ENCODE data around the gene ST3GAL3.

Gene ST3GAL3

GRCh38 chr1:43764581-43764980, 57.2 kb downstream of the ST3GAL3 start:
- ChIA-PET POLR2A (no interaction called here), CTCF (interaction anchor here (0.5 to 14.2 kb wide), 28 partner anchors 9 to 284 kb away, joined by 3 to 247 read pairs (median 4); partner anchors contain the start of gene ARTN)
- Histone ChIP-seq H3K9me3 (ENCODE audit: control extremely low read depth in 1 of 5, control insufficient read depth in 4 of 5, insufficient read depth in 2 of 5, low read depth in 1 of 5, low read length in 4 of 5) (no peaks in the 10 kb centered on the region), H3K4me3 (ENCODE audit: control insufficient read depth in 1 of 7, extremely low read depth in 1 of 7, insufficient read depth in 4 of 7, low read depth in 2 of 7, low read length in 6 of 7) (no peak overlapping the region), H3K4me1 (ENCODE audit: control extremely low read depth in 1 of 4, control insufficient read depth in 4 of 4, insufficient read depth in 4 of 4, low read length in 3 of 4) (peaks cover 0 to 12% (median 6%) of the 10 kb centered on the region in 4 experiments), H3K36me3 (ENCODE audit: control insufficient read depth in 4 of 4, insufficient read depth in 4 of 4, low read length in 3 of 4) (no peaks in the 10 kb centered on the region), H3K27ac (ENCODE audit: insufficient read depth in 1 of 2, low read depth in 1 of 2, low read length in 2 of 2, poor library complexity in 1 of 2, severe bottlenecking in 2 of 2) (no peak overlapping the region), H3K27me3 (replicated peaks in 2 of 5; ENCODE audit: control insufficient read depth in 4 of 5, insufficient read depth in 5 of 5, low read length in 4 of 5) (no peaks in the 10 kb centered on the region)
- DNase-seq, result no peak
- 94% methylated on average over 4 of the region's 6 CpGs for WGBS (ENCODE audit: insufficient coverage)

GRCh38 chr1:43766086-43766784, 58.9 kb downstream of the ST3GAL3 start:
- Histone ChIP-seq H3K27me3 (replicated peaks in 2 of 5; ENCODE audit: control insufficient read depth in 4 of 5, insufficient read depth in 5 of 5, low read length in 4 of 5) (no peaks in the 10 kb centered on the region), H3K36me3 (ENCODE audit: control insufficient read depth in 4 of 4, insufficient read depth in 4 of 4, low read length in 3 of 4) (no peaks in the 10 kb centered on the region), H3K4me1 (ENCODE audit: control extremely low read depth in 1 of 4, control insufficient read depth in 4 of 4, insufficient read depth in 4 of 4, low read length in 3 of 4) (peaks cover 0 to 12% (median 7%) of the 10 kb centered on the region in 4 experiments), H3K27ac (ENCODE audit: insufficient read depth in 1 of 2, low read depth in 1 of 2, low read length in 2 of 2, poor library complexity in 1 of 2, severe bottlenecking in 2 of 2) (no peak overlapping the region), H3K4me3 (ENCODE audit: control insufficient read depth in 1 of 7, extremely low read depth in 1 of 7, insufficient read depth in 4 of 7, low read depth in 2 of 7, low read length in 6 of 7) (no peak overlapping the region), H3K9me3 (ENCODE audit: control extremely low read depth in 1 of 5, control insufficient read depth in 4 of 5, insufficient read depth in 2 of 5, low read depth in 1 of 5, low read length in 4 of 5) (no peaks in the 10 kb centered on the region)
- 78% methylated on average over 8 of the region's 8 CpGs for WGBS (ENCODE audit: insufficient coverage)
- DNase-seq, result no peak
- ChIA-PET CTCF (interaction anchor here (0.7 to 14.2 kb wide), 11 partner anchors 7 to 179 kb away, joined by 3 to 247 read pairs (median 3); partner anchors contain the start of gene ARTN), POLR2A (interaction anchor here (0.6 kb wide), 1 partner anchor 164 kb away, joined by 3 read pairs; no protein-coding TSS in a partner anchor)

GRCh38 chr1:43766818-43767525, 59.6 kb downstream of the ST3GAL3 start:
- H3K9me3 ChIP-seq (ENCODE audit: control extremely low read depth in 1 of 5, control insufficient read depth in 4 of 5, insufficient read depth in 2 of 5, low read depth in 1 of 5, low read length in 4 of 5), result no peaks in the 10 kb centered on the region
- no peaks in the 10 kb centered on the region for H3K36me3 ChIP-seq (ENCODE audit: control insufficient read depth in 4 of 4, insufficient read depth in 4 of 4, low read length in 3 of 4)
- peak in 1 of 3 donors; percentile 29 for DNase-seq
- ChIA-PET POLR2A (no interaction called here), CTCF (interaction anchor here (1.0 to 14.2 kb wide), 6 partner anchors 35 to 179 kb away, joined by 3 to 247 read pairs (median 4); partner anchors contain the start of gene ARTN)
- no peak overlapping the region for H3K27ac ChIP-seq (ENCODE audit: insufficient read depth in 1 of 2, low read depth in 1 of 2, low read length in 2 of 2, poor library complexity in 1 of 2, severe bottlenecking in 2 of 2)
- WGBS (ENCODE audit: insufficient coverage), result 98% methylated on average over 5 of the region's 5 CpGs
- no peaks in the 10 kb centered on the region for H3K27me3 ChIP-seq (replicated peaks in 2 of 5; ENCODE audit: control insufficient read depth in 4 of 5, insufficient read depth in 5 of 5, low read length in 4 of 5)
- H3K4me1 ChIP-seq (ENCODE audit: control extremely low read depth in 1 of 4, control insufficient read depth in 4 of 4, insufficient read depth in 4 of 4, low read length in 3 of 4), result peaks cover 0 to 12% (median 7%) of the 10 kb centered on the region in 4 experiments
- H3K4me3 ChIP-seq (ENCODE audit: control insufficient read depth in 1 of 7, extremely low read depth in 1 of 7, insufficient read depth in 4 of 7, low read depth in 2 of 7, low read length in 6 of 7), result no peak overlapping the region

GRCh38 chr1:43768168-43768567, 60.8 kb downstream of the ST3GAL3 start:
- ChIA-PET CTCF (interaction anchor here (2.2 to 14.2 kb wide), 2 partner anchors 10 to 165 kb away, joined by 6 to 247 read pairs; partner anchors contain the start of gene ARTN), POLR2A (no interaction called here)
- no peak overlapping the region for H3K4me3 ChIP-seq (ENCODE audit: control insufficient read depth in 1 of 7, extremely low read depth in 1 of 7, insufficient read depth in 4 of 7, low read depth in 2 of 7, low read length in 6 of 7)
- no peaks in the 10 kb centered on the region for H3K27me3 ChIP-seq (replicated peaks in 2 of 5; ENCODE audit: control insufficient read depth in 4 of 5, insufficient read depth in 5 of 5, low read length in 4 of 5)
- H3K36me3 ChIP-seq (ENCODE audit: control insufficient read depth in 4 of 4, insufficient read depth in 4 of 4, low read length in 3 of 4), result peaks cover 0 to 2% (median 0%) of the 10 kb centered on the region in 4 experiments
- H3K27ac ChIP-seq (ENCODE audit: insufficient read depth in 1 of 2, low read depth in 1 of 2, low read length in 2 of 2, poor library complexity in 1 of 2, severe bottlenecking in 2 of 2), result no peak overlapping the region
- no peaks in the 10 kb centered on the region for H3K9me3 ChIP-seq (ENCODE audit: control extremely low read depth in 1 of 5, control insufficient read depth in 4 of 5, insufficient read depth in 2 of 5, low read depth in 1 of 5, low read length in 4 of 5)
- no peak for DNase-seq
- peaks cover 0 to 12% (median 7%) of the 10 kb centered on the region in 4 experiments for H3K4me1 ChIP-seq (ENCODE audit: control extremely low read depth in 1 of 4, control insufficient read depth in 4 of 4, insufficient read depth in 4 of 4, low read length in 3 of 4)

GRCh38 chr1:43769350-43769908, 62.1 kb downstream of the ST3GAL3 start:
- Histone ChIP-seq H3K27ac (ENCODE audit: insufficient read depth in 1 of 2, low read depth in 1 of 2, low read length in 2 of 2, poor library complexity in 1 of 2, severe bottlenecking in 2 of 2) (no peak overlapping the region), H3K4me1 (ENCODE audit: control extremely low read depth in 1 of 4, control insufficient read depth in 4 of 4, insufficient read depth in 4 of 4, low read length in 3 of 4) (peaks cover 0 to 12% (median 4%) of the 10 kb centered on the region in 4 experiments), H3K9me3 (ENCODE audit: control extremely low read depth in 1 of 5, control insufficient read depth in 4 of 5, insufficient read depth in 2 of 5, low read depth in 1 of 5, low read length in 4 of 5) (no peaks in the 10 kb centered on the region), H3K27me3 (replicated peaks in 2 of 5; ENCODE audit: control insufficient read depth in 4 of 5, insufficient read depth in 5 of 5, low read length in 4 of 5) (no peaks in the 10 kb centered on the region), H3K4me3 (ENCODE audit: control insufficient read depth in 1 of 7, extremely low read depth in 1 of 7, insufficient read depth in 4 of 7, low read depth in 2 of 7, low read length in 6 of 7) (no peak overlapping the region), H3K36me3 (ENCODE audit: control insufficient read depth in 4 of 4, insufficient read depth in 4 of 4, low read length in 3 of 4) (peaks cover 0 to 4% (median 2%) of the 10 kb centered on the region in 4 experiments)
- POLR2A ChIA-PET, result no interaction called here
- no peak for DNase-seq
- WGBS (ENCODE audit: insufficient coverage), result no CpG with 5 or more reads among the region's 4 CpGs
- CTCF ChIA-PET, result interaction anchor here (1.0 to 14.2 kb wide), 6 partner anchors 11 to 266 kb away, joined by 3 to 247 read pairs (median 5); partner anchors contain the start of gene ARTN

GRCh38 chr1:43770111-43770510, 62.8 kb downstream of the ST3GAL3 start:
- no peak for DNase-seq
- Histone ChIP-seq H3K27ac (ENCODE audit: insufficient read depth in 1 of 2, low read depth in 1 of 2, low read length in 2 of 2, poor library complexity in 1 of 2, severe bottlenecking in 2 of 2) (no peak overlapping the region), H3K36me3 (ENCODE audit: control insufficient read depth in 4 of 4, insufficient read depth in 4 of 4, low read length in 3 of 4) (peaks cover 0 to 8% (median 2%) of the 10 kb centered on the region in 4 experiments), H3K4me3 (ENCODE audit: control insufficient read depth in 1 of 7, extremely low read depth in 1 of 7, insufficient read depth in 4 of 7, low read depth in 2 of 7, low read length in 6 of 7) (no peak overlapping the region), H3K27me3 (replicated peaks in 2 of 5; ENCODE audit: control insufficient read depth in 4 of 5, insufficient read depth in 5 of 5, low read length in 4 of 5) (no peaks in the 10 kb centered on the region), H3K4me1 (ENCODE audit: control extremely low read depth in 1 of 4, control insufficient read depth in 4 of 4, insufficient read depth in 4 of 4, low read length in 3 of 4) (peaks cover 0 to 12% (median 4%) of the 10 kb centered on the region in 4 experiments), H3K9me3 (ENCODE audit: control extremely low read depth in 1 of 5, control insufficient read depth in 4 of 5, insufficient read depth in 2 of 5, low read depth in 1 of 5, low read length in 4 of 5) (no peaks in the 10 kb centered on the region)
- no CpG with 5 or more reads among the region's 2 CpGs for WGBS (ENCODE audit: insufficient coverage)
- CTCF ChIA-PET, result interaction anchor here (1.5 to 14.2 kb wide), 4 partner anchors 12 to 163 kb away, joined by 3 to 247 read pairs (median 6); partner anchors contain the start of gene ARTN
- POLR2A ChIA-PET, result no interaction called here
